ENCODE measurements around the gene SPSB2.

SPSB2 gene

GRCh38 chr12:6849976-6850560 lies 23.0 kb downstream of the SPSB2 start:
- no peak for DNase-seq

GRCh38 chr12:6849427-6849826 lies 23.7 kb downstream of the SPSB2 start:
- DNase-seq = no peak

- DNase-seq = no peak
Measured at GRCh38 chr12:6847676-6848075, 25.4 kb downstream of the SPSB2 start.

- no peak for DNase-seq
Measured at GRCh38 chr12:6846316-6846869, 26.7 kb downstream of the SPSB2 start.

- DNase-seq = no peak
Measured at GRCh38 chr12:6845395-6845794, 27.7 kb downstream of the SPSB2 start.

GRCh38 chr12:6843118-6843902 lies 29.8 kb downstream of the SPSB2 start:
- DNase-seq = no peak

GRCh38 chr12:6842075-6842474 lies 31.0 kb downstream of the SPSB2 start:
- no peak for DNase-seq

GRCh38 chr12:6840761-6841515 lies 32.2 kb downstream of the SPSB2 start, which contains the start of gene GNB3:
GNB3 (plus strand) TSS chr12:6840925; CDS start chr12:6841288, 363 bp downstream.
- DNase-seq = no peak

GRCh38 chr12:6840330-6840729 lies 32.8 kb downstream of the SPSB2 start:
- no peak for DNase-seq

GRCh38 chr12:6839482-6840201 lies 33.5 kb downstream of the SPSB2 start:
- DNase-seq = peak; percentile 77

GRCh38 chr12:6838854-6839253 lies 34.2 kb downstream of the SPSB2 start:
- no peak for DNase-seq

- DNase-seq = no peak
Measured at GRCh38 chr12:6837370-6838060, 35.6 kb downstream of the SPSB2 start.

GRCh38 chr12:6836851-6837250 lies 36.3 kb downstream of the SPSB2 start:
- DNase-seq = no peak

GRCh38 chr12:6834873-6835272 lies 38.2 kb downstream of the SPSB2 start:
- no peak for DNase-seq

- DNase-seq = no peak
Measured at GRCh38 chr12:6834254-6834653, 38.8 kb downstream of the SPSB2 start.

GRCh38 chr12:6833189-6833890 lies 39.8 kb downstream of the SPSB2 start:
- no peak for DNase-seq

GRCh38 chr12:6832125-6832524 lies 41.0 kb downstream of the SPSB2 start:
- DNase-seq = no peak

GRCh38 chr12:6831450-6831995 lies 41.6 kb downstream of the SPSB2 start:
- DNase-seq = no peak

GRCh38 chr12:6830999-6831398 lies 42.1 kb downstream of the SPSB2 start:
- no peak for DNase-seq

- no peak for DNase-seq
Measured at GRCh38 chr12:6830286-6830890, 42.7 kb downstream of the SPSB2 start.

Data from NCI-H146 (cell line).